ENCODE results near the gene TANGO2.

GRCh38 chr22:20026204-20026908, 5.4 kb downstream of the TANGO2 start:
- TF ChIP-seq POLR2A (IDR thresholded peaks at IDR 0.05; ENCODE audit: low read depth, low read length): no peak
- no peak for TF ChIP-seq POLR2AphosphoS5 (IDR thresholded peaks at IDR 0.05; ENCODE audit: low read depth, low read length)
- TF ChIP-seq SPI1 (IDR thresholded peaks at IDR 0.05; ENCODE audit: low read depth, low read length): no peak
